ENCODE measurements around the gene PLA2R1. TPM values are rescaled to one million over a fixed set of nuclear protein-coding genes. Genes with fewer than 3 reads are reported as not detected.

The PLA2R1 gene
- total RNA-seq, 1 experiment from 2014 or later: 3.4 TPM

- intact Hi-C loops (cut with micrococcal nuclease): no loop called here
- ChIA-PET POLR2A (ENCODE audit: unreplicated experiment) (no interaction called here), CTCF (no interaction called here)
- no peak overlapping the region for H2AFZ ChIP-seq (ENCODE audit: low read length)
- no peak overlapping the region for H3K4me3 ChIP-seq (ENCODE audit: low read length)
- H3K27ac ChIP-seq (ENCODE audit: low read length): no peak overlapping the region
- H3K36me3 ChIP-seq (ENCODE audit: low read depth, low read length): no peaks in the 10 kb centered on the region
- no peaks in the 10 kb centered on the region for H3K27me3 ChIP-seq (ENCODE audit: low read length)
- H3K4me1 ChIP-seq (ENCODE audit: insufficient read depth, low read length): peaks cover 4% of the 10 kb centered on the region; the same call in 1 of the 2 replicates
- H3K9me2 ChIP-seq (replicated peaks; ENCODE audit: low read length): no peaks in the 10 kb centered on the region
- no peaks in the 10 kb centered on the region for H3K9me3 ChIP-seq (ENCODE audit: low read length)
- DNase-seq (no peak), ATAC-seq (no peak)
- no peaks in the 10 kb centered on the region for H3K79me2 ChIP-seq (ENCODE audit: low read length)
- BruUV-seq (replicated peaks): no TSS peak
- TF ChIP-seq EZH2phosphoT487 (IDR thresholded peaks at IDR 0.05; ENCODE audit: borderline replicate concordance, low read length) (no peak), CTCF (conservative IDR thresholded peaks at IDR 0.05; ENCODE audit: low read depth, low read length) (no peak), EZH2 (IDR thresholded peaks at IDR 0.05; ENCODE audit: low read length, unreplicated experiment) (no peak)
- H3K9ac ChIP-seq (ENCODE audit: low read length): no peak overlapping the region
- H3F3A ChIP-seq (ENCODE audit: low read length, unreplicated experiment): no peaks in the 10 kb centered on the region
- H3K4me2 ChIP-seq (ENCODE audit: low read length): no peak overlapping the region
- no peaks in the 10 kb centered on the region for H4K20me1 ChIP-seq (ENCODE audit: low read length)
Observed at GRCh38 chr2:160105366-160105765, 43.0 kb upstream of the PLA2R1 start.

GRCh38 chr2:160104115-160104514, 41.7 kb upstream of the PLA2R1 start:
- no peak overlapping the region for H3K4me3 ChIP-seq (ENCODE audit: low read length)
- POLR2A ChIA-PET (ENCODE audit: unreplicated experiment): no interaction called here
- no peak for TF ChIP-seq CTCF (conservative IDR thresholded peaks at IDR 0.05; ENCODE audit: low read depth, low read length)
- no peak for TF ChIP-seq EZH2 (IDR thresholded peaks at IDR 0.05; ENCODE audit: low read length, unreplicated experiment)
- TF ChIP-seq EZH2phosphoT487 (IDR thresholded peaks at IDR 0.05; ENCODE audit: borderline replicate concordance, low read length): no peak
- intact Hi-C loops (cut with micrococcal nuclease): no loop called here
- H2AFZ ChIP-seq (ENCODE audit: low read length): no peak overlapping the region
- no peaks in the 10 kb centered on the region for H3K9me2 ChIP-seq (replicated peaks; ENCODE audit: low read length)
- DNase-seq: no peak
- no peaks in the 10 kb centered on the region for H3K79me2 ChIP-seq (ENCODE audit: low read length)
- no peaks in the 10 kb centered on the region for H3K36me3 ChIP-seq (ENCODE audit: low read depth, low read length)
- H3K9me3 ChIP-seq (ENCODE audit: low read length): no peaks in the 10 kb centered on the region
- H3K27me3 ChIP-seq (ENCODE audit: low read length): no peaks in the 10 kb centered on the region
- H3K27ac ChIP-seq (ENCODE audit: low read length): no peak overlapping the region
- no peaks in the 10 kb centered on the region for H3F3A ChIP-seq (ENCODE audit: low read length, unreplicated experiment)
- H3K4me2 ChIP-seq (ENCODE audit: low read length): no peak overlapping the region
- BruUV-seq (replicated peaks): no TSS peak
- ATAC-seq: no peak
- no peaks in the 10 kb centered on the region for H4K20me1 ChIP-seq (ENCODE audit: low read length)
- no peaks in the 10 kb centered on the region for H3K4me1 ChIP-seq (ENCODE audit: insufficient read depth, low read length)
- CTCF ChIA-PET: no interaction called here
- H3K9ac ChIP-seq (ENCODE audit: low read length): no peak overlapping the region

GRCh38 chr2:160097326-160097725, 34.9 kb upstream of the PLA2R1 start:
- Histone ChIP-seq H3K27ac (ENCODE audit: low read length) (no peak overlapping the region), H3K9ac (ENCODE audit: low read length) (no peak overlapping the region), H3K27me3 (ENCODE audit: low read length) (no peaks in the 10 kb centered on the region), H2AFZ (ENCODE audit: low read length) (no peak overlapping the region), H3K4me3 (ENCODE audit: low read length) (no peak overlapping the region), H3K9me2 (replicated peaks; ENCODE audit: low read length) (no peaks in the 10 kb centered on the region), H3K4me2 (ENCODE audit: low read length) (no peak overlapping the region), H4K20me1 (ENCODE audit: low read length) (no peaks in the 10 kb centered on the region), H3F3A (ENCODE audit: low read length, unreplicated experiment) (no peaks in the 10 kb centered on the region), H3K36me3 (ENCODE audit: low read depth, low read length) (no peaks in the 10 kb centered on the region), H3K9me3 (ENCODE audit: low read length) (no peaks in the 10 kb centered on the region), H3K79me2 (ENCODE audit: low read length) (no peaks in the 10 kb centered on the region), H3K4me1 (ENCODE audit: insufficient read depth, low read length) (no peaks in the 10 kb centered on the region)
- POLR2A ChIA-PET (ENCODE audit: unreplicated experiment): no interaction called here
- TF ChIP-seq EZH2phosphoT487 (IDR thresholded peaks at IDR 0.05; ENCODE audit: borderline replicate concordance, low read length): no peak
- TF ChIP-seq EZH2 (IDR thresholded peaks at IDR 0.05; ENCODE audit: low read length, unreplicated experiment): no peak
- TF ChIP-seq CTCF (conservative IDR thresholded peaks at IDR 0.05; ENCODE audit: low read depth, low read length): no peak
- no TSS peak for BruUV-seq (replicated peaks)
- ATAC-seq: no peak
- CTCF ChIA-PET: no interaction called here
- DNase-seq: no peak
- intact Hi-C loops (cut with micrococcal nuclease): no loop called here

Measured in PC-3 (cell line).